Subcutaneous adipose tissue (tissue), 4 donors: ENCODE data around the gene HTRA3. TPM values are rescaled to one million over a fixed set of nuclear protein-coding genes. Genes with fewer than 3 reads are reported as not detected.

Experiments
- CTCF ChIP-seq: fragments of 450-650 bp; IDR thresholded peaks from one replicate; pipeline ENCODE4 v1.5.1; 2016; ENCODE audit warnings: low read depth, mild to moderate bottlenecking, control low read depth, antibody characterized with exemption, moderate library complexity
- total RNA-seq, 4 donors: library from RNA; depleted of rRNA; stranded (reverse); fragments of >200 nt; gene quantifications; one replicate each; pipeline ENCODE4 v1.1.0, GENCODE V29; 2016

Gene HTRA3
- total RNA-seq, 4 donors from 2014 or later = 40.7 to 65.9 (median 56.9) TPM

GRCh38 chr4:8239661-8240060 lies 29.9 kb upstream of the HTRA3 start:
- TF ChIP-seq CTCF = no peak

GRCh38 chr4:8240211-8241041 lies 29.1 kb upstream of the HTRA3 start:
- no peak for TF ChIP-seq CTCF

DNA sequence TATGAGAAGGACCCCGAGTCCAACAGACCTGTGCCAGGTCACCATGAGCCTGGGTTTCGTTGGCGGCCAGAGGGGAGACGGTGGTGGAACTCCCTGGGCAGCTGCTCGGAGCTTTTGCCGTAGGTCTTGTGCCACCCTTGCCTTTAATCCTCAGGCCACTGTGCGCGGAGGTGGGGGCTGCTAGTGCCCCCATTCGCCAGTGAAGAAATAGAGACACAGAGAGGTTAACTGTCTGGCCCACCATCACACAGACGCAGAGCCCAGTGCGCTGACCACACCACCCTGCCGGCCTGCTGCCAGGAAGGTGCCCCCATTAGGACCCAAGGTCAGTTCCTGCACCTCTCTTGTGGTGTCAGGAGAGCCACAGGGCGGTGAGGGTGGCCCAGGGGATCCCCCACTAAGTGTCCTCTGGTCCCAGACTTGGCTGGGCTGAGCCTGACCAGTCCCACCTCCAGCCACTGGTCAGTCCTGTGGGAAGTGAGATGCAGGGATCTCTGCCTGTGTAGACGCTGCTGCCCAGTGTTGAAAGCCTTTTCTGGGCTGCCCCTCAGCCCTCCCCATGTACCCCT lies 28.3 kb upstream of the HTRA3 start:
- TF ChIP-seq CTCF = no peak

DNA sequence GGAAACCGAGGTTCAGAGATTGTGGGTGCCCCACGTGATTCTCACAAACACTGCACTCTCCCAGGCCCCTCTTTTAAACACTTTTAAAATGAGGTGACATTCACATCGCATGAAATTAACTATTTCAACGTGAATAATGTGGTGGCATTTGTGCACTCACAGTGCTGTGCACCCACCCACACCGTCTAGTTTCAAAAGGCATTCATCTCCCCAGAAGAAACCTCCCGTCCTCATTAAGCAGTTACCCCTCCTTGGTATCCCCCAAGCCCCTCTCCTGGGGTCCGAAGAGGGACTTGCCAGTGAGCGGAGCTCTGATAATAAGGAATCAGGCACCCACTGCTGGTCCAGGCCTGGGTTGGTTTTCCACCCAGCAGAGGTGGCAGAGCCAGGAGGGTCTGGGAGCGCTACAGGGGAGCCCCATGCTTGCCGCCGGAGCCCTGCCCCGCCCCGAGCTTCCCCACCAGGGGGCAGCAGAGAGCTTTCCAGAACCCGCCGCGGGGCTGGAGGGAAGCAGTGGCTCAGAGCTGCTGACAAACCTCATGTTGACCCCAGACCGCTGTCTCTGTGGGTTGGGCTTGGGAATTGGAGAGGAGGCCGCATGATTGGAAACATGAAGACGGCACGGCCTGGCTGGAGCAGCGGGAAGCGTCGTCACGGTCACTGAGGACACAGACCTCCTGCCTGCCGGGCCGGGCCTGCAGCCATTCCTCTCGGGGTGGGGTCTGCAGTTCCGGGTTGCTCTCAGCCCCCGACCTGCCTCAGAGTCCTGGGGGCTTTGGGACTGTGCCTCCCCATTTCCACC lies 27.5 kb upstream of the HTRA3 start:
- TF ChIP-seq CTCF = no peak

DNA sequence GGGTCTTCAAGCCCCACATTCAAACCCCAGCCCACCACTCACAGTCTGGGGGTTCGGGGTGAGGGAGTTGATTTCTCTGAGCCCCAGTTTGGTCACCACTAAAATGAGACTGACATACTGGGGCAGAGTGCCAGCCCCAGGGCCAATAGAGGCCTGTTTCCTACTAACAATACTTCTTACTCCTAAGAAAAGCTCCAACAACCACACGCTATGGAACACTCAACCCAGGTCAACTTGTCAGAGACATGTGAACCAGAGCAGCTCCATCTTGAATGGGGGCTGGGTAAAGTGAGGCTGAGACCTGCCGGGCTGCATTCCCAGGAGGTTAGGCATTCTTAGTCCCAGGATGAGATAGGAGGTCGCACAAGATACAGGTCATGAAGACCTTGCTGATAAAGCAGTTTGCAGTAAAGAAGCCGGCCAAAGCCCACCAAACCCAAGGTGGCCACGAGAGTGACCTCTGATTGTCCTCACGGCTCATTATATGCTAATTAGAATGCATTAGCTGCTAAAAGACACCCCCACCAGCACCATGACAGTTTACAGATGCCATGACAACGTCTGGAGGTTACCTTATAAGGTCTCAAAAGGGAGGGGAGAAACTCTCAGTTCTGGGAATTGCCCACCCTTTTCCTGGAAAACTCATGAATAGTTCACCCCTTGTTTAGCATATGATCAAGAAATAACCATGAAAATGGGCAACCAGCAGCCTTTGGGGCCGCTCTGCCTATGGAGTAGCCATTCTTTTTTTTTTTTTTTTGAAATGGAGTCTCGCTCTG lies 26.6 kb upstream of the HTRA3 start:
- TF ChIP-seq CTCF = no peak

DNA sequence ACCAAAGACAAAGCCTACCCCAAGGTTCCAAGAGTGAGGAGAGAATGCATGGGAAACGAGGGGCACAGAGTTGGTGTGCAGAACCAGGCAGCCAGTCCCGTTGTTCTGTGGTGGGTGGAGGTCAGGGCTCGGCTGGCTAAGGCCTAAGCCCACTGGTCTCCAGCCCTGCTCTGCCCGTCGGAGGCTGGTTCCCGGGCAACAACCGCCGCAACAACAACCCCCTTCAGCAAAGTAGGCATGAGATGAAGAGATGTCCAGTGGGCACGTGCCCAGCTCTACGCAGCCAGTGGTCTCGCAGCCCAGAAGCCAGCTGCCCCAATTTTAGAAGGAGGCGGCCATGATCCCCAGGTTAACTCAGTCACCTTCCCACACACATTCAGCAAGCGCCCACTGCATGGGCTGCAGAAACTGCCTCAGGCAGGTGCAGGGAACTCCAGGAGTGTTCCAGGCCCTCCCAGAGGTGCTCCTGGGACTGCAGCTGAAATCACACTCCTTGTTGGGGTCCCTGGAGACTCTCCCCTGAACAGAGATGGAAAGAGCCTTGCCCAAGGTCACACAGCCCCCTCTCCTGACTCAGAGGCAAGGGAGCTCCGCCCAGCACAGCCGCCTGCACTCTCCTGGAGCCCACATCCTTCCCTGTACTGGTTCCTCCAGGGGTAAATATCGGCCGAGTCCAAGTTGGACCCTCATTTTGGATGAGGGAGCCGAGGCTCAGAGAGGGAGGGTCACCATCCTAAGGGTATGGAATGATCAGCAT lies 25.4 kb upstream of the HTRA3 start:
- TF ChIP-seq CTCF = no peak
